Measurements from ENCODE around the gene ASB15. TPM values are rescaled to one million over a fixed set of nuclear protein-coding genes. Genes with fewer than 3 reads are reported as not detected.

ASB15 gene
- total RNA-seq, 1 donor from 2014 or later: not detected

GRCh38 chr7:123635551-123636359 lies 34.1 kb downstream of the ASB15 start:
- DNase-seq (ENCODE audit: low spot score): no peak

DNA sequence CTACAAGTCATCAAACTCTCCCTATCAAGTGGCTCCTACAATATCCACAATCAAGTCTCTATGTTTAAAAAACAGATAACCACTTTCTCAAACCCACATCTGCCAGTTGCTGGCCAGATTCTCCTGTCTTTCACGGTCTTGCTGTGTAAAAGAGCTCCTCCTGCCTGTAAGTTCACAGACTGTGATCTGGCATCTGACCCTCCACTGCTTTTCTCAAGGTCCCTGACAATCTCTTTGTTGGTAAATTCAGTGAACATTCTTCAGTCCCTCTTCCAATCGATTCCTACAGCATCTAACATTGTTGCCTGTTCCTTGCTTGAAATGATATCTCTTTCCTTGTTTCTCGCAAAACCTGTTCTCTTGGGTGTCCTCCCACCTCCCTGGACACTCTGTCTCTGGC lies 35.6 kb downstream of the ASB15 start:
- DNase-seq (ENCODE audit: low spot score): no peak

GRCh38 chr7:123637878-123638277 lies 36.3 kb downstream of the ASB15 start:
- no peak for DNase-seq (ENCODE audit: low spot score)

- no peak for DNase-seq (ENCODE audit: low spot score)
Measured at GRCh38 chr7:123639631-123640030, 38.0 kb downstream of the ASB15 start.

GRCh38 chr7:123640583-123640982 lies 39.0 kb downstream of the ASB15 start:
- no peak for DNase-seq (ENCODE audit: low spot score)

GRCh38 chr7:123641901-123642300 lies 40.3 kb downstream of the ASB15 start:
- no peak for DNase-seq (ENCODE audit: low spot score)

GRCh38 chr7:123643495-123644441 lies 42.1 kb downstream of the ASB15 start:
- DNase-seq (ENCODE audit: low spot score): peak; percentile 54

DNA sequence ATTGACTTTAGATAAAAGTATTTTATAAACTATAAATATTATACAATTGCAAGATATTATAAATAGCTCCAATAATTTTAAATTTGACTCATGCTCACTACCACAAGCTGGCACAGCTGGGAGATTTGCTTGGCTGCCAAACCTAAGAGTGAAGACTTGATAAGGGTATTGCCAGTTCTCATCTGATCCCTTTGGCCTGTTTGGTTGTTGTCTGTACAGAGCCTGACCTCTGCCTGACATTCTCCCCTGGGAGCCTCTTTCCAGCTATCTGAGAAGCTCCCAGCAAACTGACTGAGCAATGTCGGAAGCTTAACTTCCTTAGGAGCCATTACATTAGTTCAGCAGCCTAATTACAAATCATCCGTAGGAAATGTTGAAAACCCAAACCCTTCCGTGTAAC lies 43.9 kb downstream of the ASB15 start:
- DNase-seq (ENCODE audit: low spot score): no peak

GRCh38 chr7:123647106-123647730 lies 45.6 kb downstream of the ASB15 start:
- DNase-seq (ENCODE audit: low spot score): no peak

- DNase-seq (ENCODE audit: low spot score): no peak
Measured at GRCh38 chr7:123649964-123650363, 48.3 kb downstream of the ASB15 start.

- DNase-seq (ENCODE audit: low spot score): no peak
Measured at GRCh38 chr7:123650595-123650994, 49.0 kb downstream of the ASB15 start.

DNA sequence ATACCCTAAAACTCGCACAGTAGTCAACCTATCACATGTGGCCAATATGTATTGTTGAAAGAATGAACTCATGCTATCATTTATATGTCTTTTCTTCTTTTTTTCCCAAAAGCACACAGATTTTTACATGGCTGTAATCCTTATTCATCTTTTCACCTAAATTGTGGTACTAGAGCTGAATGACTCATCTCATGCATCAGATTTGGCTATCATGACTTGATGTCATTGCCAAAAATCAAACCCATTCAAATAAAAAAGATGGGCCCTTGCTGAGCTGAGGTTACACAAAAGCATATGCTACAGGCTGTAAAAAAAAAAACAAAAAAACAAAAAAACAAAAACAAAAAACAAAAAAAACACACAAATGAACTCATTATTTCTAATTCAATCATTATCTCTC lies 50.8 kb downstream of the ASB15 start:
- no peak for DNase-seq (ENCODE audit: low spot score)

GRCh38 chr7:123653162-123653561 lies 51.5 kb downstream of the ASB15 start:
- DNase-seq (ENCODE audit: low spot score): no peak

GRCh38 chr7:123655614-123656013 lies 54.0 kb downstream of the ASB15 start, which contains the start of gene LMOD2:
LMOD2 (plus strand) TSS chr7:123655866; CDS start chr7:123655964, 98 bp downstream.
- DNase-seq (ENCODE audit: low spot score): no peak

DNA sequence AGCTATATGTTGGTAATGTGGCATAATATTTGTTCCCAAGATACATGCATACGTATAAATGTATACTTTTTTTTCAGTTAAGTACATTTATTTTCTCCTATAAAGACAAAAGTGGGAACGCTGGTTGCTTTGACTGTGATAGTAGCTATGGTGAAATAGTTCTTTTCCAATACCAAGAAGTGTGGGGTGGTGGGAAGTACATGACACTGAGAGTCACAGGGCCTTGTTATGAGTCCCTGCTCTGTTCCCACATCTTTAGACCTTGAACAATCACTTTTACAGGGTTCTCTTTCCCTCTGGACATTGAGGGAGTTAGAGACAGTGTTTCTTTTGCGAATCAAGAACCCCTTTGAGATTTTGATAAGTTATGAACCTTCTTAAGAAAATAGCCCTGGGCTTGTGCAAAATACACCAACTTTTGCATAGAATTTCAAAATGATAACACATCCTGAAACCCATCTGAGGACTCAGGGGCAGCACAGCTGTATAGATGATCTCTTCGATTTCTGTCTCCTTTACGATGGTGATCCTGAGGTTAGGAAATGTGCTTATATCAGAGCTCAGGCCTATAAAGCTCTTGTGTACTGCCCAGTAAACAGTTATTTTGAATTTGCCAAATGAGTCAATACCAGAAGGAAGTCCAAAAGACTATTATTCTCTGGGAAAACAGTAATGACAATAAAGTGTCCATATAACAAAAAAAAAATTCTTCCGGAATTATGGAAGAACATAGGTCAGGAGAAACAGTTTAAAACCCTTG lies 55.1 kb downstream of the ASB15 start:
- DNase-seq (ENCODE audit: low spot score): no peak

GRCh38 chr7:123657304-123657685 lies 55.7 kb downstream of the ASB15 start:
- no peak for DNase-seq (ENCODE audit: low spot score)

GRCh38 chr7:123658023-123658422 lies 56.4 kb downstream of the ASB15 start:
- no peak for DNase-seq (ENCODE audit: low spot score)

DNA sequence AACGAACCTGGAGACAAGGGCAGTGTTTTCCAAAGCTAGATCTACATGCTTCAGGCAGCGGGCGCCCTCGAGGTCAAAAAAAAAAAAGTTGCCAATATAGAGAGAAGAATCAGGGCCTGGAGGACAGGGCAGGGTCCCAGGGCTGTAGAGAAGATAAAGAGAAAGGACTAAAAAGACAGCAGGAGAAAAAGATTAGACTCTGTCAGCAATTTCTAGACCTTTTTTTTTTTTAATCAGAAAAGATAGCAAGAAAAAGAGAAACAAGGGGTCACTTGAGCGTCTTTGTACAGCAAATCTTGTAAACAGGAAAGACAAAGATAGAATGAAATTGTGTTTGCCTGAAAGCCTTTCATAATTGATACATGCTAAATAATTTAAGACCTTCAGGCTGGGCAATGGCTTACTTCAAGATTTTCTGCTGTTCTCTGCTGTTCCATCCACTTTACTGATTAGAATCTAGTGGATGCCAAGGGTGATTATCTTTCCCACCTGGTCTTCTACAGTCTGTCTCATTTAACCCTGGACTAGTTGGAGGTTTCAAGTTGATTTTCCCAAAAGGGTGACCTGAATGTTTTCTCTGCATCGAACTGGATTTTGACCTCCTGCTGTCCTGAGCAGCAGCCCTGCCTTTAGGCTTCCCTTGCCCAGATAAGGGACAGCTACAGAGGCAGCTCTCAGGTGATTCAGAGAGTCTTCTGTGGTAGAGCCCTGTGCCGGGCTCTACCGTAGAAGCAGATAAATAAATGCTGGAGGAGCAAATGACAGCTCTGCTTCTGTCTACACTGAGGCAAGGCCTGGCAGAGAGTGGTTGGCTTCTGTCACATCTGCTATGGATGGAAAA lies 59.1 kb downstream of the ASB15 start:
- DNase-seq (ENCODE audit: low spot score): no peak

GRCh38 chr7:123661765-123662164 lies 60.1 kb downstream of the ASB15 start:
- DNase-seq (ENCODE audit: low spot score): no peak

- DNase-seq (ENCODE audit: low spot score): no peak
Measured at GRCh38 chr7:123662293-123662692, 60.7 kb downstream of the ASB15 start.

DNA sequence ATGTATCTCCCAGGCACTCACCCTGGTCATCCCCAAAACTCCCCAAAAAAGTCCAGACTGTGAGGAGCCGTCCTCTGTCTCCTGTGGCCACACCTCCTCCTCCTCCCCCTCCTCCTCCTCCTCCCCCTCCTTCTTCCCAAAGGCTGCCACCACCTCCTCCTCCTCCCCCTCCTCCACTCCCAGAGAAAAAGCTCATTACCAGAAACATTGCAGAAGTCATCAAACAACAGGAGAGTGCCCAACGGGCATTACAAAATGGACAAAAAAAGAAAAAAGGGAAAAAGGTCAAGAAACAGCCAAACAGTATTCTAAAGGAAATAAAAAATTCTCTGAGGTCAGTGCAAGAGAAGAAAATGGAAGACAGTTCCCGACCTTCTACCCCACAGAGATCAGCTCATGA lies 61.1 kb downstream of the ASB15 start:
- no peak for DNase-seq (ENCODE audit: low spot score)
